GM06990 (cell line): ENCODE data around the gene EBLN2.

Source experiments
- DNase-seq: peaks from one replicate; pipeline ENCODE4 v3.0.0-alpha.2; 2011; ENCODE audit not compliant: insufficient read length; ENCODE audit errors: extremely low read depth
- H3K27me3 ChIP-seq: replicated peaks from 2 replicates; pipeline ENCODE4 v1.6.0; 2011; ENCODE audit warnings: low read length; ENCODE audit not compliant: control insufficient read depth, insufficient read depth
- H3K36me3 ChIP-seq: 2 replicates; pipeline ENCODE4 v1.5.1; 2011; ENCODE audit warnings: low read length; ENCODE audit not compliant: control insufficient read depth, insufficient read depth
- H3K4me3 ChIP-seq: replicated peaks from 2 replicates; pipeline ENCODE4 v1.5.1; 2011; ENCODE audit warnings: low read depth, mild to moderate bottlenecking, control low read depth, low read length
- CTCF ChIP-seq: IDR thresholded peaks from 2 replicates; pipeline ENCODE4 v1.5.1; 2011; ENCODE audit warnings: low read length, control low read depth, mild to moderate bottlenecking, inconsistent platforms; ENCODE audit not compliant: insufficient read depth, poor library complexity, severe bottlenecking

EBLN2 gene

GRCh38 chr3:73061416-73061815, at the start of gene EBLN2:
Gene EBLN2, plus strand, starts transcription at chr3:73061659. Its CDS starts 423 bp downstream, at chr3:73062082.
- no peak for DNase-seq
- Histone ChIP-seq H3K27me3 (no peaks in the 10 kb centered on the region), H3K4me3 (no peak within 1 kb of the TSS), H3K36me3 (peaks cover 10% of the 10 kb centered on the region)
- TF ChIP-seq CTCF = no peak

GRCh38 chr3:73018298-73018697, 43.2 kb upstream of the EBLN2 start:
- TF ChIP-seq CTCF = no peak
- H3K4me3 ChIP-seq = no peak overlapping the region
- no peak for DNase-seq
- no peaks in the 10 kb centered on the region; the same call in 1 of the 2 replicates for H3K36me3 ChIP-seq
- H3K27me3 ChIP-seq = no peaks in the 10 kb centered on the region

GRCh38 chr3:73018790-73019441, 42.5 kb upstream of the EBLN2 start:
- no peak overlapping the region for H3K4me3 ChIP-seq
- no peaks in the 10 kb centered on the region; the same call in 1 of the 2 replicates for H3K36me3 ChIP-seq
- no peak for DNase-seq
- H3K27me3 ChIP-seq = no peaks in the 10 kb centered on the region
- no peak for TF ChIP-seq CTCF

GRCh38 chr3:73021301-73021835, 40.1 kb upstream of the EBLN2 start:
- Histone ChIP-seq H3K36me3 (no peaks in the 10 kb centered on the region; the same call in 1 of the 2 replicates), H3K27me3 (no peaks in the 10 kb centered on the region), H3K4me3 (no peak overlapping the region)
- no peak for TF ChIP-seq CTCF
- no peak for DNase-seq

- no peak for TF ChIP-seq CTCF
- DNase-seq = no peak
- Histone ChIP-seq H3K4me3 (no peak overlapping the region), H3K27me3 (no peaks in the 10 kb centered on the region), H3K36me3 (no peaks in the 10 kb centered on the region; the same call in none of the 2 replicates)
Observed at GRCh38 chr3:73024836-73025235, 36.6 kb upstream of the EBLN2 start.
